SHP77 treated with DMSO at 0.1 percent for 48 hours (cell line): ENCODE results near the gene COX7B.
"Not testable (repeated sequence)": the region's sequence is repeated elsewhere in the genome, so short reads cannot be mapped to it uniquely, and the experiment has no call there.

Experiments used
- DNase-seq: peaks from one replicate; lab custom pipeline; 2025; lab: John Stamatoyannopoulos, UW

The COX7B gene, protein sequence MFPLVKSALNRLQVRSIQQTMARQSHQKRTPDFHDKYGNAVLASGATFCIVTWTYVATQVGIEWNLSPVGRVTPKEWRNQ

GRCh38 chrX:77899081-77899828 lies at the start of gene COX7B:
TSS of gene COX7B (plus strand) at chrX:77899468. CDS start at chrX:77899554, 86 bp downstream.
- DNase-seq, result peak; percentile 89

GRCh38 chrX:77875372-77875771 lies 23.9 kb upstream of the COX7B start:
- no peak for DNase-seq

- not testable (repeated sequence) for DNase-seq
Observed at GRCh38 chrX:77881418-77881817, 17.9 kb upstream of the COX7B start.

- no peak for DNase-seq
Observed at GRCh38 chrX:77892887-77893286, 6.4 kb upstream of the COX7B start.

DNA sequence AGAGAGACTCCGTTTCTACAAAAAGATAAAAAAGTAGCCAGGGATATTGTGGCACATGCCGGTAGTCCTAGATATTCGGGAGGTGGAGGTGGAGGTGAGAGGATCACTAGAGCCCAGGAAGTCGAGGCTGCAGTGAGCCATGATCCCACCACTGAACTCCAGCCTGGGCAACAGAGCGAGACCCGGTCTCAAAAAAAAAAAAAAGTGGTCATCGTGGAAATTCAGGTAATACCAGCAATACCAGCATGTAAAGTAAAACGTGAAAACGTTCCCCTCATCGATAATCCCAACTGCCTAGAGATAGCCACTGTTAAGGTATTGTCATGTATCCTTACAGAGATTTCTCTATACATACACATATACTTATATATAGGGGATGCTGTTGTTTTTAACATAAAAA lies 5.6 kb upstream of the COX7B start:
- DNase-seq, result no peak

DNA sequence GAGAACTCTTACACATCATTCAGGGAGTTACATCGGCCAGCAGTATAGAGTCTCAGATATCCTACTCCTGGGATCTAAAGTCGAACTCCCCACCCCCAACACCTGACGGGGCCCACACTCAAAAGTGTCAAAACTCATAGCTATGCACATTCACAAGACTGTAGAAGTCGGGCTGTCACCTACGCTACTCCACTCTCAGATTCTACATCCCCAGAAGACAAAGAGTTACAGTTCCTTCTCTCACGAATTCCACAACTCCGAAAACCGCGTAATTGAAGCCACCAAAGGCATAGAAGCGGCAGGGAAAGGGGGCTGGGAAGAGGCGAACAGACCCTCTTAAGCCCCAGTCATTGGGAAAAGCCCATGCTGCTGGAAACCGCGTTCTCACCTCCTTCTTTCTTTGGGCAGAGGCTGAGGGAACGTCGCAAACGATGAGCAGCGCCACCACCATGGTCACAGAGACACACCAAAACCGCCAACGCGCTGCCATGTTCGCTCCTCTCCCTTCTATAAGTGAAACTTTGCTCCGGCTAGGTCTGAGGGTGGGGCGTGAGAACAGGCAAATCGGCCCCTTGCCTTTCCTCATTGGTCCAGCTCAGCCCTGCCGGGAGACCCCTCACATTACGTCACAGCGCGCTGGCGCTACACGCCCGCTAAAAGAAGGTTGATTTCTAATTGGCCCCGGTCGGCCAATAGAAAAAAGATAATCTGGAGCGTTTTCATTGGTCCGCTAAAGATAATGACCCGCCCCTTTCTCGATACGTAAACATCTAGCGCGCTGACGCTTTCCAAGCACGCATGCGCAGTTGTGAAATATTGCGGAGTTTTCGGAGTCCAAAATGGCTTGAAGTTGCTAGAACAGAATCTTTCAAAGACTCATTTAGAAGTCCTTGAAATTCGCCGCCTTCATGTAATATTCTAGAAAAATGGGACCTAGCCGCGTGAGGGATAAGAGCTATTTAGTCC lies 4.1 kb upstream of the COX7B start, which contains the start of gene MAGT1:
Gene MAGT1, minus strand, starts transcription at position 515 of the 966 bp plus-strand sequence. Its CDS starts 25 bp downstream, at position 490.
- DNase-seq, result peak; percentile 84

DNA sequence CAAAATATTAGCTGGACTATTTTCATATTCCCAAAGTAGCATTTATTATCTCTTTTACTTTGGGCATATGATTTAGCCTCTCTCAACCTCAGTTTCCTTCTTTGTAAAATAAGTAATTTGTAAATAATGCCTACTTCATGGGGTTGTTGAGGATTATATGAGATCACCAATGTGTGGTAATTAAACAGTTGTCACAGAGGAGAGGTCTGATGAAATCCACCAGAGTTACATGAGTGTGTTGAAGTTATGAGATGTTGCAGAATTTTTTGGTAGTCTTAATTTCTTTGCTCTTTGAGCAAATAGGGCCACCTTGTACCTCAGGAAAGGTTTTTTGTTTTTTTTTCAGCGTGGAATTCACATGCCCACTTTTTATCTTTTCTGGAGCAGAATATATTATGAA lies 1.4 kb downstream of the COX7B start:
- DNase-seq, result no peak

GRCh38 chrX:77901506-77901905 lies 2.2 kb downstream of the COX7B start:
- DNase-seq, result no peak

GRCh38 chrX:77910108-77910840 lies 11.0 kb downstream of the COX7B start, which contains the start of gene ATP7A:
TSS of gene ATP7A (plus strand) at chrX:77910693. CDS start at chrX:77971642, 60,949 bp downstream.
- DNase-seq, result peak; percentile 78

DNA sequence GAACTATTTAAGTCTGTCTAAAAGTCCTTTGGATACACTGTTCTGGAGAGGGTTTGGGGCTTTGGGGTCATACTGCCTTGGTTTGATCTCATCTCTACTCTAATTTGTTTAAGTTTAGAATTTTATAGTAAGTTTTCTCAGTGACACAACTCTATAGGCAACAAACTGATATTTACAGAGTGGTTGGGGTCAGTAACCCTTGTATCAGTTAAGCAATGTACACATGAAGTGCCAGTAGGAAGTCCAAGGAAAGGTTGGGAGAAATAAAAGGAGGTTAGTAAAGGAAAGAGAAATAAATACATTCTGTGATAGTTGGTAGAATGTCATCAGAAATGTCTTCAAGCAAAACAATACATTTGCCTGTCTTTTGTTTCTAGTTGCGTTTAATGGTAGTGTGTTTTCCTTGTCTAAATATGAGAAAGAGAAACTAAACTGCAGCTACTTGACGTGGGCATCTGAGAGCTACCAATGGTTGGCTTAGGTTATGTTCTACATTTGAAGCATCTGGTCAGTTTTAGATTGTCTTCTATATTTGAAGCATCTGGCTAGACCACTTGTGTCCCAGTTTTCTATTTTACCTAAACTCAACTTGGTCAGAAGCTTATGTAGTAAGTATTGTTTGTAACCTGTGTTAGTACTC lies 18.1 kb downstream of the COX7B start:
- no peak for DNase-seq

DNA sequence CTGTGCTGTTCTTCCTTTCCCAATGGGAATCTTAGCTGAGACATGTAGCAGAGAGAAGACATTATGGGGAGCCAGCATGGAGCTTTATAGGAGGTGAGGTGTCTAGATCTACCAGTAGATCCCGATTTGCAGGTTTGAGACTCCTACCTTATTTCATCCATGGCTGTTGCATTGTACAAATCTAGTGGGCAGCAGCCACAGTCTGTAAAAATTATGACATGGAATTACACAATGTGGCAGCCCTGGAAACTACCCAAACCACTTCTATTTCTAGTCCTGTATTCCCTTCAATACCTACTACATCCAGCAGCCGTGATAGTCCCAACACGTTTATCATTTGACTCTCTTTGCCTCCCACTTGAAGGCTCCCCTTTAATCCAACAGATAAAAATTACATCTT lies 19.3 kb downstream of the COX7B start:
- DNase-seq, result no peak

GRCh38 chrX:77919370-77919769 lies 20.1 kb downstream of the COX7B start:
- DNase-seq, result not testable (repeated sequence)

GRCh38 chrX:77922787-77923186 lies 23.5 kb downstream of the COX7B start:
- no peak for DNase-seq

DNA sequence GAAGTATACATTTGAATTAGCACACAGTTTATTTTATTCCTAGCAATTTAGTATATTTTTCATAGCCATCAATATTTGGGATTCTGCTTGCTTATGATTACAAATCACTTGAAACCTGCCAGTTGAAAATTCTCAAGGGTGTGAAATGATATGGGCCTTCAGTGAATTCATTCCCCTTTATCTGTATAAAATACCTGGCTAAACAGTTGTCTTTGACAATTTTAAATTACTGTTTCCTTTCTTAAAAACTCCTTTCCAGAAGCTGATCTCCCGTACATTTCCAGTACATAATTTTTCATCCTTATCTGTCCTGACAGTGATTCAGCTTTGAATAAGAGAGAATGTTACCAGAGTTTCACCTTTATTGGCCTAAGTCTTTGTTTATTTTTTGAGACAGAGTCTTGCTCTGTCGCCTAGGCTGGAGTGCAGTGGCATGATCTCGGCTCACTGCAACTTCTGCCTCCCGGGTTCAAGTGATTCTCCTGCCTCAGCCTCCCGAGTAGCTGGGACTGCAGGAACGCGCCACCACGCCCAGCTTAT lies 25.1 kb downstream of the COX7B start:
- DNase-seq, result no peak

DNA sequence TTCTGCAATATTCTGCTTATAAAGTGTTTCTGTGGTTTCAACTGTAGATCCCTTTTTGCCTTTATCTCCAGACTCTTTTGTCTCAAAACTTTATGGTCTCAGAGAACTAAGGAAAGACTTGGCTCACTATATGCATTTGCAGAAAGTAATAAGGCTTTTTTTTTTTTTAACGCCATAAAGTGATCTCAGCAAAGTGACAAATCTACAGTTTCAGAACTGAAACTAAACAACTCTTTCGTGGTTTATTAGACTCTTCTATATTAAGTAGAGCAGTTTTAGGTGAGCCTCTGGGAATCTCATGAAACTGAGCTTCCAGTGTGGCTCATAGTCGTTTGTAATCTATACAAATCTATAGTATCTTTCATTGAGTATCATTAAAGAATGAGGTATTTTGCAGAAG lies 26.5 kb downstream of the COX7B start:
- DNase-seq, result no peak

- no peak for DNase-seq
Observed at GRCh38 chrX:77930581-77930980, 31.3 kb downstream of the COX7B start.

DNA sequence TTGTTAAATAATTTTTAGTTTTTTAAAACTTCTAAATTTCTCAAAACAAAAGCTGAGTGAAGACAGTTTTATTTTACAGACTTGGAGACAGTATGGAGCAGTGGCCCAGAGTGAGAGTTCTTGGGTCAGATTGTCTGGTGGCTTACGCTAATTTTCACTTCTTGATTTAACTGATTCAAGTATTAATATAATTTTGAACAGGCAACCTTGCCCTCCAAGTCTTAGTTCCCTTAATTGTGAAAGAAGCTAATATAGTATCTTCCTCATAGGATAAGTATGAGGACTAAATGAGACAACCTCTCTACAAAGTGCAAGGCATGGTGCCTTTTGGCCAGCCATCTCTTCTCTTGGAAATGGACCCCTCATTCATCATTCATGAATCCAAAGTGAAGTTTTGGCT lies 36.6 kb downstream of the COX7B start:
- DNase-seq, result no peak

GRCh38 chrX:77936299-77936698 lies 37.0 kb downstream of the COX7B start:
- DNase-seq, result no peak

- DNase-seq, result no peak
Observed at GRCh38 chrX:77937291-77937690, 38.0 kb downstream of the COX7B start.

DNA sequence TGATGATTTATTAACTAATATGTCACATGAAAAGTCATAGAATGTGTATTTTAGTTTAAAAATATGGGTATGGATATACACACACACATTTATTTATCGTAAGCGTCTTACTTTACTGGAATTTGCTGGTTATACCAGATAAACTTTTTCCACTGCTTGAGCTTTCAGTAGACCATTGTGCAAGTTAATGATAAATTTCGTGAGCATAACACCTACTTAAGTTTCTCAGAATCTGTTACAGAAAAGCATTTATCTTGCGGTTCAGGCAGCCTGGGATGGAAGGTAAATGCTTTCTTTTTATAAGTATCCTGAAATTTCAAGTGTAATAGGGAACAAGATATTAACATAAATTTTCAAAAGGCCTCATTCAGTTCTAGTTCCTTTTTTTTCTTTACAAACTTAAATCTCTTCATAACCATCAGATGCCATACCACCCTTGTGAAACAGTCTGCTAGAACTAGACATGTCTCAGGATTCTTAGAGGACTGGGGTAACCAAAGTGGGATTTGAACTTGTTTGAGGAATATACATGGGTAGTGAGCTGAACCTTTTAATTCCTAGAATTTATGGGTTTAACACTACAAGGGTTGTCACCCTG lies 38.9 kb downstream of the COX7B start:
- no peak for DNase-seq

- not testable (repeated sequence) for DNase-seq
Observed at GRCh38 chrX:77945031-77945430, 45.8 kb downstream of the COX7B start.
